Activated naive CD8-positive, alpha-beta T cell treated with anti-CD3 and anti-CD28 coated beads for 36 hours (primary cell): ENCODE data around the gene NNT. TPM values are rescaled to one million over a fixed set of nuclear protein-coding genes. Genes with fewer than 3 reads are reported as not detected.

Experiments
- DNase-seq: peaks from one replicate; pipeline ENCODE4 v3.0.0; 2021
- H3K27ac Mint-ChIP-seq: one replicate; pipeline ENCODE4 v1.8.0; 2022; ENCODE audit warnings: mild to moderate bottlenecking, moderate library complexity, mixed read lengths
- H3K27me3 Mint-ChIP-seq: one replicate; pipeline ENCODE4 v1.8.0; 2022; ENCODE audit warnings: mild to moderate bottlenecking, mixed read lengths
- H3K36me3 Mint-ChIP-seq: one replicate; pipeline ENCODE4 v1.8.0; 2021; ENCODE audit warnings: mild to moderate bottlenecking, mixed read lengths
- H3K4me1 Mint-ChIP-seq: one replicate; pipeline ENCODE4 v1.8.0; 2021; ENCODE audit warnings: mixed read lengths
- H3K4me3 Mint-ChIP-seq: one replicate; pipeline ENCODE4 v1.8.0; 2022; ENCODE audit warnings: mild to moderate bottlenecking, moderate library complexity, mixed read lengths
- H3K9me3 Mint-ChIP-seq: one replicate; pipeline ENCODE4 v1.8.0; 2022; ENCODE audit warnings: mixed read lengths
- total RNA-seq, 2 experiments: library from RNA; stranded (reverse); gene quantifications; one replicate each; pipeline ENCODE4 v1.2.3, GENCODE V29; 2021

NNT gene
- total RNA-seq, 2 experiments from 2014 or later = 69.7 to 71.8 TPM

GRCh38 chr5:43631182-43631910 lies 28.4 kb downstream of the NNT start:
- Mint-ChIP-seq H3K27ac (no peak overlapping the region), H3K4me1 (peaks cover 9% of the 10 kb centered on the region), H3K27me3 (no peaks in the 10 kb centered on the region), H3K9me3 (no peaks in the 10 kb centered on the region), H3K4me3 (no peak overlapping the region), H3K36me3 (peaks cover 36% of the 10 kb centered on the region)
- peak; percentile 15 for DNase-seq

GRCh38 chr5:43634621-43635020 lies 31.6 kb downstream of the NNT start:
- no peak for DNase-seq
- H3K36me3 Mint-ChIP-seq = peaks cover 35% of the 10 kb centered on the region
- no peaks in the 10 kb centered on the region for H3K27me3 Mint-ChIP-seq
- H3K4me3 Mint-ChIP-seq = no peak overlapping the region
- peaks cover 18% of the 10 kb centered on the region for H3K4me1 Mint-ChIP-seq
- H3K27ac Mint-ChIP-seq = no peak overlapping the region
- H3K9me3 Mint-ChIP-seq = no peaks in the 10 kb centered on the region

- no peak for DNase-seq
- H3K4me1 Mint-ChIP-seq = peaks cover 18% of the 10 kb centered on the region
- no peaks in the 10 kb centered on the region for H3K27me3 Mint-ChIP-seq
- no peaks in the 10 kb centered on the region for H3K9me3 Mint-ChIP-seq
- peaks cover 37% of the 10 kb centered on the region for H3K36me3 Mint-ChIP-seq
- no peak overlapping the region for H3K27ac Mint-ChIP-seq
- H3K4me3 Mint-ChIP-seq = no peak overlapping the region
Observed at GRCh38 chr5:43635374-43635773, 32.4 kb downstream of the NNT start.

- peaks cover 36% of the 10 kb centered on the region for H3K36me3 Mint-ChIP-seq
- no peaks in the 10 kb centered on the region for H3K9me3 Mint-ChIP-seq
- no peak for DNase-seq
Observed at GRCh38 chr5:43636076-43636475, 33.1 kb downstream of the NNT start.

DNA sequence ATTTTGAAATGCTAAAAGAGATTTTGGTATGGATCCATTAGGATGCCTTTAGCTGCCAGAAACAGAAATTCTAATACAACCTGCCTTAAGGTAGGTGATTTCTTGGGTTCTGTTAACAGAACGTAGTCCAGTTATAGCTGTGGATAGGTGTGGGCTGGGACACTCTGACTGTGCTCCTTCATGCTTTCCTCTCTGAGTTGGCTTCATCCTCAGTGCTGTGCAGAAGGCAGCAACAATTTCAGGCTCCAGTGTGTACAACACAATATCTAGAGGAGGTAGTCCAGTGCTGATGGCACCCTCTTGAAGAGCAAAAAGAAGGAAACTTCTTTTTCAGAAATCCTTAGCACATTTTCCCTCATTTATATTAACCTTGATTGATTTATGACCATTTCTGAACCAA lies 34.4 kb downstream of the NNT start:
- H3K4me3 Mint-ChIP-seq = no peak overlapping the region
- no peaks in the 10 kb centered on the region for H3K9me3 Mint-ChIP-seq
- DNase-seq = no peak
- H3K27me3 Mint-ChIP-seq = no peaks in the 10 kb centered on the region
- H3K4me1 Mint-ChIP-seq = peaks cover 15% of the 10 kb centered on the region
- H3K36me3 Mint-ChIP-seq = peaks cover 32% of the 10 kb centered on the region
- no peak overlapping the region for H3K27ac Mint-ChIP-seq

More at GRCh38 chr5:43636076-43636475, 33.1 kb downstream of the NNT start:
- no peak overlapping the region for H3K27ac Mint-ChIP-seq
- no peak overlapping the region for H3K4me3 Mint-ChIP-seq
- H3K4me1 Mint-ChIP-seq = peaks cover 15% of the 10 kb centered on the region
- no peaks in the 10 kb centered on the region for H3K27me3 Mint-ChIP-seq

DNA sequence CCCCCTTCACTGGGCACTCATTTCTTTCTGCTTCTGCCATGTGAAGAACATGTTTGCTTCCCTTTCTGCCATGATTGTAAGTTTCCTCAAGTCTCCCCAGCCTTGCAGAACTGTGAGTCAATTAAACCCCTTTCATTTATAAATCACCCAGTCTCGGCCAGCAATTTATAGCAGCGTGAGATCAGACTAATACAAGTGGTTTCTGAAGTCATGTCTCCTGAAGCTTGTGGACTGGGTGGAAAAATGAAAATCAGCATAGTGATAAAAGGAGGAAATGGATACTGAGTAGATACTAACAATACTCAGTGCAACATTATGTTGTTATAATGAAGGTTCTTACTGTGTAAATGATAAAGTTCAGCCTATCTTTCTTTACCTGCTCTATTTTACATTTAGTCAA lies 35.1 kb downstream of the NNT start:
- Mint-ChIP-seq H3K4me1 (peaks cover 16% of the 10 kb centered on the region), H3K4me3 (no peak overlapping the region), H3K9me3 (no peaks in the 10 kb centered on the region), H3K27ac (no peak overlapping the region), H3K36me3 (peaks cover 32% of the 10 kb centered on the region), H3K27me3 (no peaks in the 10 kb centered on the region)
- DNase-seq = no peak

DNA sequence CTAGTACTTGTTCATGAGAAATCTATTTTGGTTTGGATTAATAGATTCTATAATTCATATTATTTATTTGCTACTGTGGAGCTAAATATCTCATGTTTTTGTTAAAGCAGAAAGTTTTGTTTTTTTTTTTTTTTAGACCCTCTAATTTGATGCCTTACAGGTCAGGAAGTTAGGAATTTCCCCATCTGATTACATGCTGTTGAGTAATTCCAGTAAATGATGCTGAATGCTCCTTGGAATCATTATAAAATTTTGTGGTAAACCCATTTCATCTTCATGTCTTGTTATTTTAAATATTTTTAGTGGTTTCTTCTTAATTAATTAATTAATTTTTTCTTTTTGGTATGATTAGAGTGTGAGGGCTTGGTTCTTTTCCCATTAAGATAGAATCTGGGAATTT lies 35.6 kb downstream of the NNT start:
- Mint-ChIP-seq H3K27ac (no peak overlapping the region), H3K9me3 (no peaks in the 10 kb centered on the region), H3K4me3 (no peak overlapping the region), H3K27me3 (no peaks in the 10 kb centered on the region), H3K4me1 (peaks cover 16% of the 10 kb centered on the region), H3K36me3 (peaks cover 30% of the 10 kb centered on the region)
- DNase-seq = no peak

DNA sequence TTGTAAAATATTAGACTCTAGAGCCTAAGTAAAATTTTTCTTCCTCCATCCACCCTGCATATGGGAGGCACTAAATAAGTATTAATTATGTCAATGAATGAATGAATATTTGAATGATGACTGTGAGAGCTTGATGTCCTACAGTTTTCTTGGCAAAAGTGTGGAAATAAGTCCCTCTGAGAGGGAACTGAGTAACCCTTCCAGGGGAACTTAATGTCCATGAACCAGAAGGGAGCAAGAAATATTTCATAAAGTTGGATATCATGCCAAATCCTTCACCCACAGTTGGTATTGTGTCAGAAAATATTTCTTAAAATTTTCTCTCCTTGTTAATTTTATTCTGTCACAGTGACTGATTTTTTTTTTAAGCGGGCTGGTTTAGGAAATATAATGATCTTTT lies 36.6 kb downstream of the NNT start:
- Mint-ChIP-seq H3K27ac (no peak overlapping the region), H3K4me3 (no peak overlapping the region), H3K27me3 (no peaks in the 10 kb centered on the region), H3K36me3 (peaks cover 25% of the 10 kb centered on the region), H3K4me1 (peaks cover 15% of the 10 kb centered on the region), H3K9me3 (no peaks in the 10 kb centered on the region)
- DNase-seq = no peak

DNA sequence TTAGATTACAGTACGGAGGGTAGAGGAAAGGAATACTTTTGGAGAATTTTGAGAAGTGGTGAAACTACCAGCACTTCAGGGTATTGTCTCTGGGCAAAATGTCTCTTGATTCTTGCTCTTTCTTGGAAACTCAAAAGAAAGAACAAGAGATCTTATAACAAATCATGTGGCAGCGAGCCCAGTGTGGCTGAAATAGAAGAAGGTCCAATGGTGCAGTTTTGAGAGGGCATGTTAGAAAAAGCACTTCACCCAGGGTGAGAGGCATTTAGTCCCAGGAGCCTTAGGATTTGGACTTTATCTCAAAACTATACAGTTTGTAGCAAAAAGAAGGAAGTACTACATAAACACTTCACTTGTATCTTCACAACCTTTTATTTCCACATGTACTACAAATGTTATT lies 39.4 kb downstream of the NNT start:
- Mint-ChIP-seq H3K27ac (no peak overlapping the region), H3K9me3 (no peaks in the 10 kb centered on the region), H3K36me3 (peaks cover 15% of the 10 kb centered on the region), H3K27me3 (no peaks in the 10 kb centered on the region), H3K4me3 (no peak overlapping the region), H3K4me1 (peaks cover 14% of the 10 kb centered on the region)
- DNase-seq = no peak

GRCh38 chr5:43643327-43643726 lies 40.3 kb downstream of the NNT start:
- H3K36me3 Mint-ChIP-seq = peaks cover 13% of the 10 kb centered on the region
- no peak overlapping the region for H3K27ac Mint-ChIP-seq
- peaks cover 8% of the 10 kb centered on the region for H3K4me1 Mint-ChIP-seq
- H3K9me3 Mint-ChIP-seq = no peaks in the 10 kb centered on the region
- no peak for DNase-seq
- H3K27me3 Mint-ChIP-seq = no peaks in the 10 kb centered on the region
- H3K4me3 Mint-ChIP-seq = no peak overlapping the region

DNA sequence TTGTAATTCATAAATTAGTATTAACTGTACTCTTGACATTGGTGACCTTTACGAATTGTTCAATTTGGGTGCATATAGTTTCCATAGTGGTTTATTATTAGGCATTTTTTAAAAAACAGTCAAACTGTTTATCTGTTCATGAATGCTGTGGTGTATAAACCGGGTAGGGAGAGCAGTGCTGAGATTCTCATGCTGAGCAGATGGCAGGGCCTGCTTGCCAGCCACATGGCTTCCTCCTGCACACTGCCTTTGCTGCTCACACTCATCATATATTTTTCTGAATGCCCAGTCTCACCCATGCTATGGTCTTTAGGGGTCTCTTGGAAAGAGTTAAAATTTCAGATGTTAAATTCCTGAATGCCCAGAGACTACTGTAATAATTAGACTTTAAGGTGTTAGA lies 40.8 kb downstream of the NNT start:
- Mint-ChIP-seq H3K4me3 (no peak overlapping the region), H3K36me3 (peaks cover 13% of the 10 kb centered on the region), H3K27ac (no peak overlapping the region), H3K4me1 (peaks cover 6% of the 10 kb centered on the region), H3K9me3 (no peaks in the 10 kb centered on the region), H3K27me3 (no peaks in the 10 kb centered on the region)
- DNase-seq = no peak

DNA sequence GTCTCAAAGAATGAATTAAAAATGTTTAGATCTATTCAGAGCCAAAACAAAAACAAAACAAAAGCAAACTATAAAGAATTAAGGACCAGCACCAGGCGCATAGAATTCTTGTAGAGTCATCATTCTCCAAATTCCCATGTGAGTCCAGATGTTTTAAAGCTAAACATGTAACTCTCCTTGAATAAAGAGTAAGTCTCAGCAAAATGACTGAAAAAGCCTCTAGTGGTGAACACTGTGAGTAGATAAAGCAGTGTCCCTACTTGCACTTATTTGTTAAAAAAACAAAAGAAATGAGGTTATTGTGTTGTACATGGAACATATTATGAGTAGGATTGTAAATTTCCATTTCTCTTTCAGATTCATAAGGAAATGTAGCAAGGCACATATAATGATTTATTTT lies 44.0 kb downstream of the NNT start:
- Mint-ChIP-seq H3K27ac (no peak overlapping the region), H3K4me3 (no peak overlapping the region), H3K4me1 (peaks cover 6% of the 10 kb centered on the region), H3K27me3 (no peaks in the 10 kb centered on the region), H3K9me3 (no peaks in the 10 kb centered on the region), H3K36me3 (peaks cover 11% of the 10 kb centered on the region)
- DNase-seq = no peak

DNA sequence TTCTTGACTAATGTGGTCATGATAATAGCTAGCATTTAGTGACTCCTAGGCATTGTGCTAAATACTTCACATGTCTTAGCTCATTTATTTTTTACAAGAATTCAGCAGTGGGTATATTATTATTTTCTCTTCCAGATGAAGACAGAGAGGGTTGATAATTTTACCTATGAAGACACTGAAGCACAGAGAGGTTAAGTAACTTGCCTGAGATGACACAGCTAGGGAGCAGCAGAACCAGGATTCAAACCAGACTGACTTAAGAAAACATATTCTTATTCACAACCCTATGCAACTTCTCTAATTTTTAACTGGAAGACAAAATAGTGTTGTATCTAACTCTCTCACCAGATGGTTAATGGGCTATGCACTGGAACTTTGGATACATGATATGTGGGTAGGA lies 44.8 kb downstream of the NNT start:
- H3K27me3 Mint-ChIP-seq = no peaks in the 10 kb centered on the region
- H3K27ac Mint-ChIP-seq = no peak overlapping the region
- DNase-seq = no peak
- H3K9me3 Mint-ChIP-seq = no peaks in the 10 kb centered on the region
- H3K4me1 Mint-ChIP-seq = peaks cover 6% of the 10 kb centered on the region
- no peak overlapping the region for H3K4me3 Mint-ChIP-seq
- peaks cover 14% of the 10 kb centered on the region for H3K36me3 Mint-ChIP-seq

DNA sequence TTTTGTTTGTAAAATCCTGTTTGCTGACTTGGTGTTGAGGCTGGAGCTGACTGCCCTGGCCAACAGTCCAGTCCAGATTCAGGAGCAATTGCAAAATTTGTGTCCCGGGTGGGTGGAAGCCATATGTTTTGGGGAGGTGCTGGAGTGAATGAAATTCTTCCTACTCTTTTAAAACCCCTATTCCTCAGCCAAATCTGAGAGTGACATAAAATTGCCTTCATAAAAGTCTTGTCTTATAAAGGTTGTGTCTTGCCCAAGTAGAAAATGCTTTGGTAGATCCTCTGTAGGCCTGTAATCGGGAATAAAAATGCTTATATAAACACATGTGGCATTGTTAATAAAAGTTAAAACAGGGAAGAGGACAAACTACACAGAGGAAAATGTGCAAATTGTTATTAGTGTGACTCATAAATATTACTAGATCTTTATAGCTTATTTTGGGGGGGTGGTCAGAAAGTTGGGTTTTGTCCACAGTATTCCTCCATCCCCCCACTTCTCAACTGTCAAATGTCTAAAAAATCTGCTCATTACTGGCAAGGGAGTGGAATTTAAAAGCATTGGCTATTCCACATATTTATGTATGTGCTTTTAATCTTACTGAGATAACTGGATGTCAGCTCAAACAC lies 45.6 kb downstream of the NNT start:
- DNase-seq = no peak
- no peak overlapping the region for H3K27ac Mint-ChIP-seq
- no peaks in the 10 kb centered on the region for H3K9me3 Mint-ChIP-seq
- H3K27me3 Mint-ChIP-seq = no peaks in the 10 kb centered on the region
- H3K36me3 Mint-ChIP-seq = peaks cover 12% of the 10 kb centered on the region
- peaks cover 3% of the 10 kb centered on the region for H3K4me1 Mint-ChIP-seq
- H3K4me3 Mint-ChIP-seq = no peak overlapping the region

GRCh38 chr5:43649256-43649655 lies 46.3 kb downstream of the NNT start:
- Mint-ChIP-seq H3K27me3 (no peaks in the 10 kb centered on the region), H3K4me1 (peaks cover 3% of the 10 kb centered on the region), H3K9me3 (no peaks in the 10 kb centered on the region), H3K27ac (no peak overlapping the region), H3K36me3 (peaks cover 15% of the 10 kb centered on the region), H3K4me3 (no peak overlapping the region)
- no peak for DNase-seq
